ENCODE results near the gene POU2F1. TPM values are rescaled to one million over a fixed set of nuclear protein-coding genes. Genes with fewer than 3 reads are reported as not detected.

Gene POU2F1
- total and polyA plus RNA-seq, 2 experiments from 2014 or later: 38.8 to 66.1 TPM

DNA sequence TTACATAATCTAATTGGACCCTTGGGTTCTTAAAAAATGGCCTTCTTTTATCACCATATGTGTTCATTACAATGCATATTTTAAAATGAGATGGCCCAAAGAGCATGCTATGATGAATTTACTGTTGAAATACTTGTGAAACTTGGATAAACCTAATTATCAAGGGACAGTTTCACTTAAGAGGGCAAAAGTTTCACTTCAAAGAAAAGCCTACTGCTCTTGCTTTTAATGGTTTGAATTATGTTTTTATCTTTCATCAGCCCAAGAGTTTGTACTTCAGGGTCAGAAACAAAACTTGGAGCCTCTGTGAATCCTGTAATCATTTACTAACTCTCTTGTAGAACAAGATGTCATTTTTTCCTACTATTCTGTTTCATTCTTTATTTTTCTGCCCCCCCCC is 32.3 kb downstream of the POU2F1 start:
- H3K27ac ChIP-seq (ENCODE audit: low read depth): no peak overlapping the region
- H3K27me3 Mint-ChIP-seq (ENCODE audit: insufficient read depth, low read depth, poor library complexity): peaks cover 3% of the 10 kb centered on the region
- peaks cover 46% of the 10 kb centered on the region for H4K20me1 ChIP-seq (replicated peaks; ENCODE audit: insufficient read depth)
- no peaks in the 10 kb centered on the region for H3K36me3 ChIP-seq (ENCODE audit: insufficient read depth)
- peaks cover 11% of the 10 kb centered on the region for H3K4me1 ChIP-seq (ENCODE audit: insufficient read depth)
- H3K9me3 Mint-ChIP-seq: no peaks in the 10 kb centered on the region
- H3F3A ChIP-seq (replicated peaks; ENCODE audit: low read depth): no peaks in the 10 kb centered on the region
- ATAC-seq (no peak), DNase-seq (ENCODE audit: low spot score) (no peak)
- TF ChIP-seq EZH2phosphoT487 (IDR thresholded peaks at IDR 0.05; ENCODE audit: unreplicated experiment): no peak
- TF ChIP-seq EZH2 (IDR thresholded peaks at IDR 0.05; ENCODE audit: low read depth, unreplicated experiment): no peak
- TF ChIP-seq, protein P1, sequence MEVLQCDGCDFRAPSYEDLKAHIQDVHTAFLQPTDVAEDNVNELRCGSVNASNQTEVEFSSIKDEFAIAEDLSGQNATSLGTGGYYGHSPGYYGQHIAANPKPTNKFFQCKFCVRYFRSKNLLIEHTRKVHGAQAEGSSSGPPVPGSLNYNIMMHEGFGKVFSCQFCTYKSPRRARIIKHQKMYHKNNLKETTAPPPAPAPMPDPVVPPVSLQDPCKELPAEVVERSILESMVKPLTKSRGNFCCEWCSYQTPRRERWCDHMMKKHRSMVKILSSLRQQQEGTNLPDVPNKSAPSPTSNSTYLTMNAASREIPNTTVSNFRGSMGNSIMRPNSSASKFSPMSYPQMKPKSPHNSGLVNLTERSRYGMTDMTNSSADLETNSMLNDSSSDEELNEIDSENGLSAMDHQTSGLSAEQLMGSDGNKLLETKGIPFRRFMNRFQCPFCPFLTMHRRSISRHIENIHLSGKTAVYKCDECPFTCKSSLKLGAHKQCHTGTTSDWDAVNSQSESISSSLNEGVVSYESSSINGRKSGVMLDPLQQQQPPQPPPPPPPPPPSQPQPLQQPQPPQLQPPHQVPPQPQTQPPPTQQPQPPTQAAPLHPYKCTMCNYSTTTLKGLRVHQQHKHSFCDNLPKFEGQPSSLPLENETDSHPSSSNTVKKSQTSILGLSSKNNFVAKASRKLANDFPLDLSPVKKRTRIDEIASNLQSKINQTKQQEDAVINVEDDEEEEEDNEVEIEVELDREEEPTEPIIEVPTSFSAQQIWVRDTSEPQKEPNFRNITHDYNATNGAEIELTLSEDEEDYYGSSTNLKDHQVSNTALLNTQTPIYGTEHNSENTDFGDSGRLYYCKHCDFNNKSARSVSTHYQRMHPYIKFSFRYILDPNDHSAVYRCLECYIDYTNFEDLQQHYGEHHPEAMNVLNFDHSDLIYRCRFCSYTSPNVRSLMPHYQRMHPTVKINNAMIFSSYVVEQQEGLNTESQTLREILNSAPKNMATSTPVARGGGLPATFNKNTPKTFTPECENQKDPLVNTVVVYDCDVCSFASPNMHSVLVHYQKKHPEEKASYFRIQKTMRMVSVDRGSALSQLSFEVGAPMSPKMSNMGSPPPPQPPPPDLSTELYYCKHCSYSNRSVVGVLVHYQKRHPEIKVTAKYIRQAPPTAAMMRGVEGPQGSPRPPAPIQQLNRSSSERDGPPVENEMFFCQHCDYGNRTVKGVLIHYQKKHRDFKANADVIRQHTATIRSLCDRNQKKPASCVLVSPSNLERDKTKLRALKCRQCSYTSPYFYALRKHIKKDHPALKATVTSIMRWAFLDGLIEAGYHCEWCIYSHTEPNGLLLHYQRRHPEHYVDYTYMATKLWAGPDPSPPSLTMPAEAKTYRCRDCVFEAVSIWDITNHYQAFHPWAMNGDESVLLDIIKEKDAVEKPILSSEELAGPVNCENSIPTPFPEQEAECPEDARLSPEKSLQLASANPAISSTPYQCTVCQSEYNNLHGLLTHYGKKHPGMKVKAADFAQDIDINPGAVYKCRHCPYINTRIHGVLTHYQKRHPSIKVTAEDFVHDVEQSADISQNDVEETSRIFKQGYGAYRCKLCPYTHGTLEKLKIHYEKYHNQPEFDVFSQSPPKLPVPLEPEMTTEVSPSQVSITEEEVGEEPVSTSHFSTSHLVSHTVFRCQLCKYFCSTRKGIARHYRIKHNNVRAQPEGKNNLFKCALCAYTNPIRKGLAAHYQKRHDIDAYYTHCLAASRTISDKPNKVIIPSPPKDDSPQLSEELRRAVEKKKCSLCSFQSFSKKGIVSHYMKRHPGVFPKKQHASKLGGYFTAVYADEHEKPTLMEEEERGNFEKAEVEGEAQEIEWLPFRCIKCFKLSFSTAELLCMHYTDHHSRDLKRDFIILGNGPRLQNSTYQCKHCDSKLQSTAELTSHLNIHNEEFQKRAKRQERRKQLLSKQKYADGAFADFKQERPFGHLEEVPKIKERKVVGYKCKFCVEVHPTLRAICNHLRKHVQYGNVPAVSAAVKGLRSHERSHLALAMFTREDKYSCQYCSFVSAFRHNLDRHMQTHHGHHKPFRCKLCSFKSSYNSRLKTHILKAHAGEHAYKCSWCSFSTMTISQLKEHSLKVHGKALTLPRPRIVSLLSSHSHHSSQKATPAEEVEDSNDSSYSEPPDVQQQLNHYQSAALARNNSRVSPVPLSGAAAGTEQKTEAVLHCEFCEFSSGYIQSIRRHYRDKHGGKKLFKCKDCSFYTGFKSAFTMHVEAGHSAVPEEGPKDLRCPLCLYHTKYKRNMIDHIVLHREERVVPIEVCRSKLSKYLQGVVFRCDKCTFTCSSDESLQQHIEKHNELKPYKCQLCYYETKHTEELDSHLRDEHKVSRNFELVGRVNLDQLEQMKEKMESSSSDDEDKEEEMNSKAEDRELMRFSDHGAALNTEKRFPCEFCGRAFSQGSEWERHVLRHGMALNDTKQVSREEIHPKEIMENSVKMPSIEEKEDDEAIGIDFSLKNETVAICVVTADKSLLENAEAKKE (CRISPR knock-in tag; IDR thresholded peaks at IDR 0.05): no peak
- no peak for TF ChIP-seq ZNF331 (CRISPR knock-in tag; IDR thresholded peaks at IDR 0.05; ENCODE audit: low read depth)
- no peak for TF ChIP-seq STAT1 (IDR thresholded peaks at IDR 0.05; ENCODE audit: unreplicated experiment)
- peaks cover 34% of the 10 kb centered on the region for H3K4me1 Mint-ChIP-seq
- H2AFZ ChIP-seq: no peak overlapping the region
- peaks cover 100% of the 10 kb centered on the region for H3K79me2 ChIP-seq (replicated peaks; ENCODE audit: insufficient read depth)
- H3K4me2 ChIP-seq: no peak overlapping the region
- no peak overlapping the region for H3K27ac Mint-ChIP-seq
- H3K27me3 ChIP-seq (ENCODE audit: insufficient read depth): no peaks in the 10 kb centered on the region
- no peak overlapping the region for H3K4me3 Mint-ChIP-seq
- H3K4me3 ChIP-seq: no peak overlapping the region
- H3K9me2 ChIP-seq (ENCODE audit: insufficient read depth): no peaks in the 10 kb centered on the region
- H3K36me3 Mint-ChIP-seq (ENCODE audit: low read depth): no peaks in the 10 kb centered on the region

DNA sequence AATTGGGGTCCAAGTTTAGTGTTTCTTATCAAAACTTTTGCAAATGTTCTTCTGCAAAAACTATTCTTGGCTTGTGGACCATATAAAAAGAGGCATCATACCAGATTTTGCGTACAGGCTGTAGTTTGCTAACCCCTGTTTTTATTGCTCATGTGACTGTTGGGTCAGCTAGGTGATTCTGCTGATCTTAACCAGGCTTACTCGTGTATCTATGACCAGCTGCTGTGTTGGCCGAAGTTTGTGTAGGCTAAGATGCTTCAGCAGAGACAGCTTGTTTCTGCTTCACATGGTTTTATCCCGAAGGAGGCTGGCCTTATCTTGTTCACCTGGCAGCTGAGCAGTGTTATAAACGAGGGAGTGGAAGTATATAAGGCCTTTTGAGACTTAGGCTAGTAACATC is 38.2 kb downstream of the POU2F1 start:
- no peaks in the 10 kb centered on the region for H3K36me3 Mint-ChIP-seq (ENCODE audit: low read depth)
- H3K27ac Mint-ChIP-seq: no peak overlapping the region
- peaks cover 100% of the 10 kb centered on the region for H3K79me2 ChIP-seq (replicated peaks; ENCODE audit: insufficient read depth)
- H3K27me3 Mint-ChIP-seq (ENCODE audit: insufficient read depth, low read depth, poor library complexity): no peaks in the 10 kb centered on the region
- H3K9me3 Mint-ChIP-seq: no peaks in the 10 kb centered on the region
- ATAC-seq (no peak), DNase-seq (ENCODE audit: low spot score) (no peak)
- H3F3A ChIP-seq (replicated peaks; ENCODE audit: low read depth): no peaks in the 10 kb centered on the region
- H3K9me2 ChIP-seq (ENCODE audit: insufficient read depth): no peaks in the 10 kb centered on the region
- H3K4me3 ChIP-seq: no peak overlapping the region
- peaks cover 20% of the 10 kb centered on the region for H3K4me1 Mint-ChIP-seq
- H3K36me3 ChIP-seq (ENCODE audit: insufficient read depth): no peaks in the 10 kb centered on the region
- no peak overlapping the region for H3K27ac ChIP-seq (ENCODE audit: low read depth)
- no peak overlapping the region for H3K4me3 Mint-ChIP-seq
- peaks cover 7% of the 10 kb centered on the region; the same call in 1 of the 2 replicates for H3K4me1 ChIP-seq (ENCODE audit: insufficient read depth)
- no peaks in the 10 kb centered on the region for H3K27me3 ChIP-seq (ENCODE audit: insufficient read depth)
- no peak overlapping the region for H2AFZ ChIP-seq
- H3K4me2 ChIP-seq: no peak overlapping the region
- H4K20me1 ChIP-seq (replicated peaks; ENCODE audit: insufficient read depth): peaks cover 75% of the 10 kb centered on the region
- TF ChIP-seq POLR2AphosphoS5 (IDR thresholded peaks at IDR 0.05; ENCODE audit: low read depth) (no peak), ZNF114 (CRISPR knock-in tag; IDR thresholded peaks at IDR 0.05) (no peak), ZNF331 (CRISPR knock-in tag; IDR thresholded peaks at IDR 0.05; ENCODE audit: low read depth) (no peak), EZH2 (IDR thresholded peaks at IDR 0.05; ENCODE audit: low read depth, unreplicated experiment) (no peak)
- TF ChIP-seq, protein P2, sequence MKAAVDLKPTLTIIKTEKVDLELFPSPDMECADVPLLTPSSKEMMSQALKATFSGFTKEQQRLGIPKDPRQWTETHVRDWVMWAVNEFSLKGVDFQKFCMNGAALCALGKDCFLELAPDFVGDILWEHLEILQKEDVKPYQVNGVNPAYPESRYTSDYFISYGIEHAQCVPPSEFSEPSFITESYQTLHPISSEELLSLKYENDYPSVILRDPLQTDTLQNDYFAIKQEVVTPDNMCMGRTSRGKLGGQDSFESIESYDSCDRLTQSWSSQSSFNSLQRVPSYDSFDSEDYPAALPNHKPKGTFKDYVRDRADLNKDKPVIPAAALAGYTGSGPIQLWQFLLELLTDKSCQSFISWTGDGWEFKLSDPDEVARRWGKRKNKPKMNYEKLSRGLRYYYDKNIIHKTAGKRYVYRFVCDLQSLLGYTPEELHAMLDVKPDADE (IDR thresholded peaks at IDR 0.05): no peak
- TF ChIP-seq, protein P3, sequence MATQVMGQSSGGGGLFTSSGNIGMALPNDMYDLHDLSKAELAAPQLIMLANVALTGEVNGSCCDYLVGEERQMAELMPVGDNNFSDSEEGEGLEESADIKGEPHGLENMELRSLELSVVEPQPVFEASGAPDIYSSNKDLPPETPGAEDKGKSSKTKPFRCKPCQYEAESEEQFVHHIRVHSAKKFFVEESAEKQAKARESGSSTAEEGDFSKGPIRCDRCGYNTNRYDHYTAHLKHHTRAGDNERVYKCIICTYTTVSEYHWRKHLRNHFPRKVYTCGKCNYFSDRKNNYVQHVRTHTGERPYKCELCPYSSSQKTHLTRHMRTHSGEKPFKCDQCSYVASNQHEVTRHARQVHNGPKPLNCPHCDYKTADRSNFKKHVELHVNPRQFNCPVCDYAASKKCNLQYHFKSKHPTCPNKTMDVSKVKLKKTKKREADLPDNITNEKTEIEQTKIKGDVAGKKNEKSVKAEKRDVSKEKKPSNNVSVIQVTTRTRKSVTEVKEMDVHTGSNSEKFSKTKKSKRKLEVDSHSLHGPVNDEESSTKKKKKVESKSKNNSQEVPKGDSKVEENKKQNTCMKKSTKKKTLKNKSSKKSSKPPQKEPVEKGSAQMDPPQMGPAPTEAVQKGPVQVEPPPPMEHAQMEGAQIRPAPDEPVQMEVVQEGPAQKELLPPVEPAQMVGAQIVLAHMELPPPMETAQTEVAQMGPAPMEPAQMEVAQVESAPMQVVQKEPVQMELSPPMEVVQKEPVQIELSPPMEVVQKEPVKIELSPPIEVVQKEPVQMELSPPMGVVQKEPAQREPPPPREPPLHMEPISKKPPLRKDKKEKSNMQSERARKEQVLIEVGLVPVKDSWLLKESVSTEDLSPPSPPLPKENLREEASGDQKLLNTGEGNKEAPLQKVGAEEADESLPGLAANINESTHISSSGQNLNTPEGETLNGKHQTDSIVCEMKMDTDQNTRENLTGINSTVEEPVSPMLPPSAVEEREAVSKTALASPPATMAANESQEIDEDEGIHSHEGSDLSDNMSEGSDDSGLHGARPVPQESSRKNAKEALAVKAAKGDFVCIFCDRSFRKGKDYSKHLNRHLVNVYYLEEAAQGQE (IDR thresholded peaks at IDR 0.05; ENCODE audit: unreplicated experiment): no peak
